Activated T-cell treated with anti-CD3 and anti-CD28 coated beads for 4 hours (primary cell): Measurements from ENCODE around the gene KLHL25.

Source experiments
- DNase-seq: peaks from one replicate; pipeline ENCODE4 v3.0.0-alpha.2; 2020

The KLHL25 gene

GRCh38 chr15:85711580-85712192 is 83.0 kb downstream of the KLHL25 start:
- DNase-seq, result no peak

DNA sequence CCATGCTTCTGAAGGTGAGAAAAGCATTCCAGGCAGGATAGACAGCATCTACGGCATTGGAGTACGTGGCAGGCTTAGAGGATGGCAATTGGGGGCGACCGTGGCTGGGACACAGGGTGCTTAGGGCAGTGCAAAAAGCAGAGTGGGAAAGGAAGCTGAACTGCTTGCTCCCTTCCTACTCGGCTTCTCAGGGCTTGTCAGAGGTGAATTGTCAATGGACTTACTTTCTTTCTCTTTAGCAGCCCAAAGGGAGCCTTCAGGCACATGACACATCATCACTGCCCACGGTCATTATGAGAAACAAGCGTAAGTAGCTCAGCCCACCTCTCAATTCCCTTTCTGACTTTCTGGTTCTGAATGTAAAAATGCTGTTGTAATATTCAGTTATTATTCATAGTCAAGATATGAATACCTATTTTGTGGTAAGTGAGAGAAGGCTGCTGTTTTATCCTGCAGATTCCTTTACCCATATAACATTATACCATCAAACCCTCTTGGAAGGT is 84.3 kb downstream of the KLHL25 start:
- DNase-seq, result no peak
